K562 (cell line): ENCODE results near the gene FAM50A. TPM values are rescaled to one million over a fixed set of nuclear protein-coding genes. Genes with fewer than 3 reads are reported as not detected.

ENCODE experiments used
- BHLHE40 ChIP-seq: IDR thresholded peaks from 2 replicates; pipeline ENCODE4 v1.6.1; 2011; ENCODE audit warnings: low read length, improper control_type of control experiment
- BRD9 ChIP-seq: fragments of 450-650 bp; IDR thresholded peaks from 2 replicates; pipeline ENCODE4 v1.6.1; 2018; ENCODE audit warnings: low read depth; ENCODE audit not compliant: partially characterized antibody
- CHCHD3 ChIP-seq: fragments of 250-450 bp; sonication (Bioruptor Pico); IDR thresholded peaks from 2 replicates; pipeline ENCODE4 v2.1.2; 2022; ENCODE audit warnings: mild to moderate bottlenecking
- ETV5 ChIP-seq: sonication (generic); formaldehyde crosslinking; IDR thresholded peaks from 2 replicates; pipeline ENCODE4 v1.4.0; 2020; ENCODE audit warnings: low read depth, mild to moderate bottlenecking, missing genetic modification reagents
- GABPB1 ChIP-seq: sonication (generic); formaldehyde crosslinking; IDR thresholded peaks from 2 replicates; pipeline ENCODE4 v1.8.0; 2022; ENCODE audit warnings: mild to moderate bottlenecking, missing genetic modification reagents
- OTX1 ChIP-seq: fragments of 450-650 bp; formaldehyde crosslinking; IDR thresholded peaks from 2 replicates; pipeline ENCODE4 v1.4.0; 2022; ENCODE audit warnings: mild to moderate bottlenecking
- PTBP1 ChIP-seq: fragments of 200-400 bp; formaldehyde crosslinking; IDR thresholded peaks from 2 replicates; pipeline ENCODE4 v1.6.1; 2017; ENCODE audit warnings: low read depth, low read length
- SIN3A ChIP-seq, 2 experiments: fragments of 150-350 bp in 1 of 2; IDR thresholded peaks; 2 replicates each; pipeline ENCODE4 v1.6.1; 2011 to 2016; ENCODE audit warnings: borderline replicate concordance in 2 of 2, low read depth in 2 of 2, low read length in 2 of 2, mild to moderate bottlenecking in 2 of 2, moderate library complexity in 2 of 2; ENCODE audit not compliant: control insufficient read depth in 1 of 2
- SMAD4 ChIP-seq: fragments of 250-450 bp; sonication (Bioruptor Pico); conservative IDR thresholded peaks from 2 replicates; pipeline ENCODE4 v1.8.0; 2021; ENCODE audit warnings: inconsistent platforms, mild to moderate bottlenecking, moderate library complexity
- ZNF384 ChIP-seq: IDR thresholded peaks from 2 replicates; pipeline ENCODE4 v1.6.1; 2012; ENCODE audit warnings: low read depth, low read length, improper control_type of control experiment
- ZNF707 ChIP-seq: fragments of 250-450 bp; sonication (Bioruptor Pico); conservative IDR thresholded peaks from 2 replicates; pipeline ENCODE4 v1.8.0; 2022; ENCODE audit warnings: inconsistent platforms, mild to moderate bottlenecking, moderate library complexity
- polyA plus RNA-seq, 8 experiments: library from polyadenylated mRNA; depleted of rRNA in 4 of 8; stranded (reverse) in 5 of 8; unstranded in 3 of 8; fragments of >200 nt; fragmentation: Nextera tagmentation in 2 of 8; fragmentation: Illumina TruSeq in 1 of 8; extraction: Ambion mirVana in 2 of 8; extraction: Trizol in 1 of 8; gene quantifications; 2 replicates each; pipeline versions ENCODE4 v1.2.1 to v1.2.3, GENCODE V29; 2011 to 2014; ENCODE audit warnings: inconsistent platforms in 1 of 8, missing spikeins in 1 of 8
- total RNA-seq, 7 experiments: library from RNA; depleted of rRNA in 6 of 7; stranded (reverse); fragments of >200 nt in 6 of 7; fragmentation: Illumina TruSeq in 2 of 7; extraction: Trizol in 2 of 7; gene quantifications; 2 replicates each; pipeline versions ENCODE4 v1.2.1 to v1.2.3, GENCODE V29; 2011 to 2021; ENCODE audit warnings: low replicate concordance in 1 of 7
- TF ChIP-seq, protein P1 (sequence below), 2 experiments: fragments of 250-450 bp in 1 of 2; fragments of 450-650 bp in 1 of 2; sonication (Bioruptor Pico) in 1 of 2; IDR thresholded peaks; 2 replicates each; pipeline versions ENCODE4 v1.6.1 to v1.8.0; 2016 to 2021; ENCODE audit warnings: mild to moderate bottlenecking in 2 of 2, moderate library complexity in 2 of 2, missing compliant biosample characterization in 1 of 2, missing genetic modification characterization in 1 of 2
- TF ChIP-seq, protein P2 (sequence below): fragments of 250-450 bp; sonication (Bioruptor Pico); IDR thresholded peaks from 2 replicates; pipeline ENCODE4 v1.5.0; 2022; ENCODE audit warnings: mild to moderate bottlenecking

The FAM50A gene
- total and polyA plus RNA-seq, 9 of the 15 experiments (the other 6 are each of a cell fraction or from before 2014, with no cell fraction given), result 4.4 to 114 (median 67.3) TPM

DNA sequence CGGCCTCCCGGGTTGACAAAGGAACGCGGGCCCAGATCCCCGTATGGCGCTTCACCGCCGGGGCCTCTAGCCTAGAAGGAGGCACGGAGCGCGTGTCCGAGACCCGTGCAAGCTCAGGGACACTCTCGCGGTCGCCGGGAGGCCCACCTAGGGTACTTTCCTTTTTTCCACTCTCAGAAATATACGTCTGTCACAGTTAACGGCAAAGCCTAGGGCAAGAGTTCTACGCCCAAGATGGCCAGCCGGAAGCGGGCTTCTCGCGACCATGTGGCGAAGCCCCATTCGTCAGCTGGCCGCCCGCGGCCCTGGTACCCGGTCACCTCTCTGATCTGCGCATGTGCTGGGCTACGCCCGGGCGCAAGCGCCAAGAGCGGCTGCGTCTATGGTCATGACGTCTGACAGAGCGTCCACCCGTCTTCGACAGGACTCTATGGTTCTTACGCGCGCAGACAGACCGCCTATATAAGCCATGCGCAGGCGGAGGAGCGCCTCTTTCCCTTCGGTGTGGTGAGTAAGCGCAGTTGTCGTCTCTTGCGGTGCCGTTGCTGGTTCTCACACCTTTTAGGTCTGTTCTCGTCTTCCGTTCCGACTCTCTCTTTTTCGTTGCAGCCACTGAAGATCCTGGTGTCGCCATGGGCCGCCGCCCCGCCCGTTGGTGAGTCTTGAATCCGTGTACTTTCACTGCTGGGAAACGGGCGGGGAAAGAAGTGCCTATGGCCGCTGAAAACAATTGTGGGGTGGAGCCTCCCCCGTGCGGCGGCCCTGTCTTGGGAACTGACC, 45.9 kb upstream of the FAM50A start, which contains the start of gene RPL10 (continued):
- TF ChIP-seq, protein P1, sequence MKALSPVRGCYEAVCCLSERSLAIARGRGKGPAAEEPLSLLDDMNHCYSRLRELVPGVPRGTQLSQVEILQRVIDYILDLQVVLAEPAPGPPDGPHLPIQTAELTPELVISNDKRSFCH (CRISPR knock-in tag; IDR thresholded peaks at IDR 0.05), result no peak
- TF ChIP-seq, protein P1 (tag; IDR thresholded peaks at IDR 0.05), result no peak
- peak; percentile 85 for TF ChIP-seq GABPB1 (CRISPR knock-in tag)
- TF ChIP-seq BHLHE40, result peak; percentile 52
- TF ChIP-seq, protein P2, sequence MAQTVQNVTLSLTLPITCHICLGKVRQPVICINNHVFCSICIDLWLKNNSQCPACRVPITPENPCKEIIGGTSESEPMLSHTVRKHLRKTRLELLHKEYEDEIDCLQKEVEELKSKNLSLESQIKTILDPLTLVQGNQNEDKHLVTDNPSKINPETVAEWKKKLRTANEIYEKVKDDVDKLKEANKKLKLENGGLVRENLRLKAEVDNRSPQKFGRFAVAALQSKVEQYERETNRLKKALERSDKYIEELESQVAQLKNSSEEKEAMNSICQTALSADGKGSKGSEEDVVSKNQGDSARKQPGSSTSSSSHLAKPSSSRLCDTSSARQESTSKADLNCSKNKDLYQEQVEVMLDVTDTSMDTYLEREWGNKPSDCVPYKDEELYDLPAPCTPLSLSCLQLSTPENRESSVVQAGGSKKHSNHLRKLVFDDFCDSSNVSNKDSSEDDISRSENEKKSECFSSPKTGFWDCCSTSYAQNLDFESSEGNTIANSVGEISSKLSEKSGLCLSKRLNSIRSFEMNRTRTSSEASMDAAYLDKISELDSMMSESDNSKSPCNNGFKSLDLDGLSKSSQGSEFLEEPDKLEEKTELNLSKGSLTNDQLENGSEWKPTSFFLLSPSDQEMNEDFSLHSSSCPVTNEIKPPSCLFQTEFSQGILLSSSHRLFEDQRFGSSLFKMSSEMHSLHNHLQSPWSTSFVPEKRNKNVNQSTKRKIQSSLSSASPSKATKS, result no peak
- TF ChIP-seq CHCHD3 (CRISPR knock-in tag), result peak; percentile 86; the same call in 1 of the 2 replicates
- 0 out of 2 replicates have a peak, but pooled peaks have one; percentile 5 for TF ChIP-seq ZNF384
- no peak for TF ChIP-seq SMAD4 (CRISPR knock-in tag)
- no peak for TF ChIP-seq PTBP1
- no peak for TF ChIP-seq ZNF707
- no peak for TF ChIP-seq BRD9
- TF ChIP-seq ETV5 (CRISPR knock-in tag), result peak; percentile 94
- peak; percentile 78 to 83; a peak in 2 of 4 replicates for TF ChIP-seq SIN3A (IDR thresholded peaks at IDR 0.05; ENCODE audit: borderline replicate concordance in 2 of 2, control insufficient read depth in 1 of 2, low read depth in 2 of 2, low read length in 2 of 2)
- no peak for TF ChIP-seq OTX1 (CRISPR knock-in tag)
